ENCODE data around the gene MCF2L. TPM values are rescaled to one million over a fixed set of nuclear protein-coding genes. Genes with fewer than 3 reads are reported as not detected.

Gene MCF2L
- total RNA-seq, 4 donors from 2014 or later, result 62.1 to 186 (median 91.3) TPM

GRCh38 chr13:112933649-112934048, 35.4 kb upstream of the MCF2L start:
- in situ Hi-C loops (cut with MboI; ENCODE audit: low pct_ligation_motif_present in 1 of 4, low pct_unique_long_range_greater_than_20kb in 1 of 4, low sequenced_read_pairs in 3 of 4), result loop anchor here in 3 of 4 donors (25.0 kb wide), 1 partner anchor 454 kb away; no protein-coding TSS in a partner anchor
- peaks cover 3 to 25% (median 16%) of the 10 kb centered on the region in 4 donors for H3K4me1 ChIP-seq
- DNase-seq, result no peak
- WGBS, 2 donors (ENCODE audit: low coverage in 1 of 2), result 84% methylated on average over 7 of the region's 7 CpGs; no CpG with 5 or more reads in 1 of the 2 donors
- TF ChIP-seq EP300 (IDR thresholded peaks at IDR 0.05; ENCODE audit: low read depth) (no peak), CTCF (IDR thresholded peaks at IDR 0.05) (no peak), POLR2AphosphoS5 (IDR thresholded peaks at IDR 0.05) (no peak), POLR2A (IDR thresholded peaks at IDR 0.05) (no peak)
- no peaks in the 10 kb centered on the region for H3K36me3 ChIP-seq
- no peak overlapping the region for H3K4me3 ChIP-seq
- intact Hi-C loops (cut with DNase I; ENCODE audit: low total_unique reads), result no loop called here
- peaks cover 18% of the 10 kb centered on the region for H3K27me3 ChIP-seq
- no peak overlapping the region for H3K27ac ChIP-seq
- H3K9me3 ChIP-seq, result no peaks in the 10 kb centered on the region

- peaks cover 18% of the 10 kb centered on the region for H3K27me3 ChIP-seq
- H3K27ac ChIP-seq, result no peak overlapping the region
- peaks cover 2 to 21% (median 12%) of the 10 kb centered on the region in 4 donors for H3K4me1 ChIP-seq
- in situ Hi-C loops (cut with MboI; ENCODE audit: low pct_ligation_motif_present in 1 of 4, low pct_unique_long_range_greater_than_20kb in 1 of 4, low sequenced_read_pairs in 3 of 4), result loop anchor here in 3 of 4 donors (25.0 kb wide), 1 partner anchor 453 kb away; no protein-coding TSS in a partner anchor
- WGBS, 2 donors (ENCODE audit: low coverage in 1 of 2), result 63 to 80% methylated on average over 1 to 6 of the region's 6 CpGs
- intact Hi-C loops (cut with DNase I; ENCODE audit: low total_unique reads), result no loop called here
- H3K36me3 ChIP-seq, result no peaks in the 10 kb centered on the region
- TF ChIP-seq CTCF (IDR thresholded peaks at IDR 0.05), result no peak
- TF ChIP-seq EP300 (IDR thresholded peaks at IDR 0.05; ENCODE audit: low read depth), result no peak
- no peak for TF ChIP-seq POLR2A (IDR thresholded peaks at IDR 0.05)
- TF ChIP-seq POLR2AphosphoS5 (IDR thresholded peaks at IDR 0.05), result no peak
- DNase-seq, result no peak
- H3K4me3 ChIP-seq, result no peak overlapping the region
- no peaks in the 10 kb centered on the region for H3K9me3 ChIP-seq
These were observed 34.9 kb upstream of the MCF2L start for GRCh38 chr13:112934078-112934477.

- H3K4me3 ChIP-seq, result no peak overlapping the region
- H3K9me3 ChIP-seq, result no peaks in the 10 kb centered on the region
- no peaks in the 10 kb centered on the region for H3K36me3 ChIP-seq
- WGBS, 2 donors (ENCODE audit: low coverage in 1 of 2), result 61% methylated on average over 6 of the region's 7 CpGs; no CpG with 5 or more reads in 1 of the 2 donors
- in situ Hi-C loops (cut with MboI; ENCODE audit: low pct_ligation_motif_present in 1 of 4, low pct_unique_long_range_greater_than_20kb in 1 of 4, low sequenced_read_pairs in 3 of 4), result loop anchor here in 3 of 4 donors (25.0 kb wide), 1 partner anchor 449 kb away; no protein-coding TSS in a partner anchor
- no peak overlapping the region for H3K27ac ChIP-seq
- H3K27me3 ChIP-seq, result no peaks in the 10 kb centered on the region
- TF ChIP-seq EP300 (IDR thresholded peaks at IDR 0.05; ENCODE audit: low read depth) (no peak), CTCF (IDR thresholded peaks at IDR 0.05) (no peak), POLR2AphosphoS5 (IDR thresholded peaks at IDR 0.05) (no peak), POLR2A (IDR thresholded peaks at IDR 0.05) (no peak)
- no peak for DNase-seq
- intact Hi-C loops (cut with DNase I; ENCODE audit: low total_unique reads), result no loop called here
- H3K4me1 ChIP-seq, result peaks cover 0 to 8% (median 8%) of the 10 kb centered on the region in 4 donors
These were observed 30.3 kb upstream of the MCF2L start for GRCh38 chr13:112938680-112939079.

- Histone ChIP-seq H3K27ac (no peak overlapping the region), H3K4me1 (peaks cover 0 to 14% (median 11%) of the 10 kb centered on the region in 4 donors), H3K27me3 (no peaks in the 10 kb centered on the region), H3K36me3 (no peaks in the 10 kb centered on the region), H3K4me3 (no peak overlapping the region), H3K9me3 (no peaks in the 10 kb centered on the region)
- 43 to 52% methylated on average over 4 to 14 of the region's 14 CpGs for WGBS, 2 donors (ENCODE audit: low coverage in 1 of 2)
- in situ Hi-C loops (cut with MboI; ENCODE audit: low pct_ligation_motif_present in 1 of 4, low pct_unique_long_range_greater_than_20kb in 1 of 4, low sequenced_read_pairs in 3 of 4), result loop anchor here in 3 of 4 donors (25.0 kb wide), 1 partner anchor 447 kb away; no protein-coding TSS in a partner anchor
- intact Hi-C loops (cut with DNase I; ENCODE audit: low total_unique reads), result no loop called here
- DNase-seq, result no peak
- TF ChIP-seq POLR2AphosphoS5 (IDR thresholded peaks at IDR 0.05) (no peak), CTCF (IDR thresholded peaks at IDR 0.05) (no peak), POLR2A (IDR thresholded peaks at IDR 0.05) (no peak), EP300 (IDR thresholded peaks at IDR 0.05; ENCODE audit: low read depth) (no peak)
These were observed 28.8 kb upstream of the MCF2L start for GRCh38 chr13:112940236-112940635.

Data from transverse colon (tissue), 4 donors.